DMS53 (cell line): Measurements from ENCODE around the gene TMSB4X.
"Not testable (repeated sequence)": the region's sequence is repeated elsewhere in the genome, so short reads cannot be mapped to it uniquely, and the experiment has no call there.

Experiments
- DNase-seq: peaks from one replicate; lab custom pipeline; 2025; lab: John Stamatoyannopoulos, UW

The TMSB4X gene

GRCh38 chrX:12955882-12956703 lies 18.8 kb upstream of the TMSB4X start:
- DNase-seq, result peak; percentile 3

GRCh38 chrX:12956704-12957534 lies 18.0 kb upstream of the TMSB4X start:
- DNase-seq, result no peak

- DNase-seq, result no peak
These were observed 16.9 kb upstream of the TMSB4X start for GRCh38 chrX:12958059-12958458.

- DNase-seq, result no peak
These were observed 16.4 kb upstream of the TMSB4X start for GRCh38 chrX:12958461-12958860.

- no peak for DNase-seq
These were observed 13.7 kb upstream of the TMSB4X start for GRCh38 chrX:12961196-12961718.

GRCh38 chrX:12962041-12962504 lies 12.8 kb upstream of the TMSB4X start:
- DNase-seq, result no peak

- DNase-seq, result not testable (repeated sequence)
These were observed 11.6 kb upstream of the TMSB4X start for GRCh38 chrX:12963210-12963850.

- DNase-seq, result no peak
These were observed 9.6 kb upstream of the TMSB4X start for GRCh38 chrX:12965131-12965940.

- no peak for DNase-seq
These were observed 8.8 kb upstream of the TMSB4X start for GRCh38 chrX:12966151-12966550.

- DNase-seq, result no peak
These were observed 7.0 kb upstream of the TMSB4X start for GRCh38 chrX:12967711-12968465.

GRCh38 chrX:12970691-12971202 lies 4.2 kb upstream of the TMSB4X start:
- no peak for DNase-seq

- no peak for DNase-seq
These were observed 3.5 kb upstream of the TMSB4X start for GRCh38 chrX:12971282-12972003.

- DNase-seq, result no peak
These were observed 2.7 kb upstream of the TMSB4X start for GRCh38 chrX:12972243-12972642.

GRCh38 chrX:12972878-12973560 lies 1.9 kb upstream of the TMSB4X start:
- no peak for DNase-seq

- DNase-seq, result no peak
These were observed 1.2 kb upstream of the TMSB4X start for GRCh38 chrX:12973561-12974304.

- DNase-seq, result no peak
These were observed 560 bp upstream of the TMSB4X start for GRCh38 chrX:12974305-12974795.

GRCh38 chrX:12975670-12975965 lies 708 bp downstream of the TMSB4X start:
- DNase-seq, result no peak

GRCh38 chrX:12975991-12976558 lies 1.2 kb downstream of the TMSB4X start:
- peak; percentile 43 for DNase-seq
